Measurements from ENCODE around the gene SLC35F3. TPM values are rescaled to one million over a fixed set of nuclear protein-coding genes. Genes with fewer than 3 reads are reported as not detected.
A peak's percentile ranks its signal among the peaks of the same experiment; 100 is the strongest.

The SLC35F3 gene
- total RNA-seq, 1 experiment from 2014 or later = 19.1 TPM

DNA sequence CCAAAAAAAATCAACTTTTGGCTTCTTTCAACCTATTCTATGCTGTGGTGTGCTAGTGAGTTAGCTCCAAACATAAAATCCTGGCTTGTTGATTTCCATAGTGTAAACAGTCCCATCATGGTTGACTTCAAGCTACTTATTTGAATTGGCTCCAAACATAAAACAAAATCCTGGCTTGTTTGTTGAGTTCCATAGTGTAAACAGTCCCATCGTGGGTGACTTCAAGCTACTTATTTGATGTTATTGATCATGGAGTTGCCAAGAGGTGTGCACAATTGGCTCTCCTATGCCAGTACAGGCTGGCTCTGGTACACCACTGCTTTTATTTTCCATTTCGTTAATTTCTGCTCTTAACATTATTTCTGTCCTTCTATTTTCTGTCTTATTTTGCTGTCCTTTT, 466.9 kb downstream of the SLC35F3 start:
- no peaks in the 10 kb centered on the region for H3K9me3 ChIP-seq (ENCODE audit: control insufficient read depth, insufficient read depth, low read depth, low read length)
- peaks cover 7% of the 10 kb centered on the region for H3K4me1 ChIP-seq (ENCODE audit: control insufficient read depth, insufficient read depth, low read length)
- in situ Hi-C loops (cut with HindIII; ENCODE audit: low pct_unique_long_range_greater_than_20kb, low sequenced_read_pairs) = no loop called here
- H3K27me3 ChIP-seq (ENCODE audit: control insufficient read depth, insufficient read depth, low read length) = no peaks in the 10 kb centered on the region
- TF ChIP-seq SIN3A (IDR thresholded peaks at IDR 0.05; ENCODE audit: borderline replicate concordance, insufficient read depth, low read depth, low read length) = no peak
- no peak for TF ChIP-seq TCF7L2 (IDR thresholded peaks at IDR 0.05; ENCODE audit: low read depth, low read length)
- no peak for TF ChIP-seq POLR2AphosphoS5 (IDR thresholded peaks at IDR 0.05; ENCODE audit: low read depth, low read length)
- TF ChIP-seq, protein P1, sequence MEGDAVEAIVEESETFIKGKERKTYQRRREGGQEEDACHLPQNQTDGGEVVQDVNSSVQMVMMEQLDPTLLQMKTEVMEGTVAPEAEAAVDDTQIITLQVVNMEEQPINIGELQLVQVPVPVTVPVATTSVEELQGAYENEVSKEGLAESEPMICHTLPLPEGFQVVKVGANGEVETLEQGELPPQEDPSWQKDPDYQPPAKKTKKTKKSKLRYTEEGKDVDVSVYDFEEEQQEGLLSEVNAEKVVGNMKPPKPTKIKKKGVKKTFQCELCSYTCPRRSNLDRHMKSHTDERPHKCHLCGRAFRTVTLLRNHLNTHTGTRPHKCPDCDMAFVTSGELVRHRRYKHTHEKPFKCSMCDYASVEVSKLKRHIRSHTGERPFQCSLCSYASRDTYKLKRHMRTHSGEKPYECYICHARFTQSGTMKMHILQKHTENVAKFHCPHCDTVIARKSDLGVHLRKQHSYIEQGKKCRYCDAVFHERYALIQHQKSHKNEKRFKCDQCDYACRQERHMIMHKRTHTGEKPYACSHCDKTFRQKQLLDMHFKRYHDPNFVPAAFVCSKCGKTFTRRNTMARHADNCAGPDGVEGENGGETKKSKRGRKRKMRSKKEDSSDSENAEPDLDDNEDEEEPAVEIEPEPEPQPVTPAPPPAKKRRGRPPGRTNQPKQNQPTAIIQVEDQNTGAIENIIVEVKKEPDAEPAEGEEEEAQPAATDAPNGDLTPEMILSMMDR (IDR thresholded peaks at IDR 0.05) = no peak
- TF ChIP-seq, protein P2, sequence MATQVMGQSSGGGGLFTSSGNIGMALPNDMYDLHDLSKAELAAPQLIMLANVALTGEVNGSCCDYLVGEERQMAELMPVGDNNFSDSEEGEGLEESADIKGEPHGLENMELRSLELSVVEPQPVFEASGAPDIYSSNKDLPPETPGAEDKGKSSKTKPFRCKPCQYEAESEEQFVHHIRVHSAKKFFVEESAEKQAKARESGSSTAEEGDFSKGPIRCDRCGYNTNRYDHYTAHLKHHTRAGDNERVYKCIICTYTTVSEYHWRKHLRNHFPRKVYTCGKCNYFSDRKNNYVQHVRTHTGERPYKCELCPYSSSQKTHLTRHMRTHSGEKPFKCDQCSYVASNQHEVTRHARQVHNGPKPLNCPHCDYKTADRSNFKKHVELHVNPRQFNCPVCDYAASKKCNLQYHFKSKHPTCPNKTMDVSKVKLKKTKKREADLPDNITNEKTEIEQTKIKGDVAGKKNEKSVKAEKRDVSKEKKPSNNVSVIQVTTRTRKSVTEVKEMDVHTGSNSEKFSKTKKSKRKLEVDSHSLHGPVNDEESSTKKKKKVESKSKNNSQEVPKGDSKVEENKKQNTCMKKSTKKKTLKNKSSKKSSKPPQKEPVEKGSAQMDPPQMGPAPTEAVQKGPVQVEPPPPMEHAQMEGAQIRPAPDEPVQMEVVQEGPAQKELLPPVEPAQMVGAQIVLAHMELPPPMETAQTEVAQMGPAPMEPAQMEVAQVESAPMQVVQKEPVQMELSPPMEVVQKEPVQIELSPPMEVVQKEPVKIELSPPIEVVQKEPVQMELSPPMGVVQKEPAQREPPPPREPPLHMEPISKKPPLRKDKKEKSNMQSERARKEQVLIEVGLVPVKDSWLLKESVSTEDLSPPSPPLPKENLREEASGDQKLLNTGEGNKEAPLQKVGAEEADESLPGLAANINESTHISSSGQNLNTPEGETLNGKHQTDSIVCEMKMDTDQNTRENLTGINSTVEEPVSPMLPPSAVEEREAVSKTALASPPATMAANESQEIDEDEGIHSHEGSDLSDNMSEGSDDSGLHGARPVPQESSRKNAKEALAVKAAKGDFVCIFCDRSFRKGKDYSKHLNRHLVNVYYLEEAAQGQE (IDR thresholded peaks at IDR 0.05; ENCODE audit: insufficient read depth in 1 of 2, low read depth in 2 of 2, low read length in 1 of 2) = no peak
- H3K4me3 ChIP-seq (ENCODE audit: low read depth in 2 of 2, low read length in 2 of 2) = no peak overlapping the region
- POLR2A ChIA-PET = no interaction called here
- DNase-seq (ENCODE audit: low read depth, low spot score) = no peak
- H3K27ac ChIP-seq (ENCODE audit: low read length) = no peak overlapping the region
- CTCF ChIA-PET = interaction anchor here (0.6 kb wide), 1 partner anchor 417 kb away, joined by 9 read pairs; no protein-coding TSS in a partner anchor
- BruUV-seq (replicated peaks) = no TSS peak
- peaks cover 6% of the 10 kb centered on the region; the same call in 1 of the 2 replicates for H3K36me3 ChIP-seq (ENCODE audit: control insufficient read depth, insufficient read depth, low read length)
- intact Hi-C loops (cut with micrococcal nuclease; ENCODE audit: unreplicated experiment) = no loop called here
- no peak for ATAC-seq

DNA sequence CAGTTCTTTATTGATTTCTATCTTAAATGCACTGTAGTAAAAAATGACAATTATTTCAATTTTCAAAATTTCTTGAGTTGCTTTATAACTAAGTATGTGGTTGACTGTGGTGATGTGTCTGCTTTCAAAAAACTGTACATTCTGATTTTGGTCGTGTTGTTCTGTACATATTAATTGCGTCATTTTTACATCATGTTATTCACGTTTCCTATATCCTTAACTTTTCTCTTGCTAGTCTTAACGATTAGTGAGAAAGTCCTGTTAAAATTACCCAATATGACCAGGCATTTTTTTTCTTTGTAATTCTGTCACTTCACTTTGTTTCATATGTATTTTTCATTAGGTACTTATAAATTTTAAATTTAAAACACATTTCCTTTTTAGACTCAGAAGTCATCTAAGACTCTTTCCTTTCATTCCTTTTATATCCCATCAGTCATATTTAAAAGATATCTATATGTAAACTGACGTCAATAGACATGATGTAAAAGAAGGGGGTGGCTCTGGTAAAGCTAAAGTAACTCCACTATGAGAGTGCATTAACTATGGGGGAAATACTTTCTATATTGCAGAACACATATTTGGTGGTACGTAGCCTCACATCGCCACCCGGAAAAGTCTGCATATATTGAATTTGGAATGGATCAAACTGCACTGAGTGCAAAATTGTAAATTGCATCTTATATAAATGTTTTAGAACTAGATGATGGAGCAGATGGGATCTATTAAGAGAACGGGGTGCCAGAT, 467.7 kb downstream of the SLC35F3 start:
- TF ChIP-seq, protein P1 (IDR thresholded peaks at IDR 0.05) = no peak
- TF ChIP-seq TCF7L2 (IDR thresholded peaks at IDR 0.05; ENCODE audit: low read depth, low read length) (no peak), SIN3A (IDR thresholded peaks at IDR 0.05; ENCODE audit: borderline replicate concordance, insufficient read depth, low read depth, low read length) (no peak), POLR2AphosphoS5 (IDR thresholded peaks at IDR 0.05; ENCODE audit: low read depth, low read length) (no peak)
- TF ChIP-seq, protein P2 (IDR thresholded peaks at IDR 0.05; ENCODE audit: insufficient read depth in 1 of 2, low read depth in 2 of 2, low read length in 1 of 2) = no peak
- CTCF ChIA-PET = no interaction called here
- Histone ChIP-seq H3K9me3 (ENCODE audit: control insufficient read depth, insufficient read depth, low read depth, low read length) (no peaks in the 10 kb centered on the region), H3K27ac (ENCODE audit: low read length) (peak overlapping the region; percentile 99), H3K36me3 (ENCODE audit: control insufficient read depth, insufficient read depth, low read length) (peaks cover 6% of the 10 kb centered on the region; the same call in 1 of the 2 replicates), H3K27me3 (ENCODE audit: control insufficient read depth, insufficient read depth, low read length) (no peaks in the 10 kb centered on the region), H3K4me3 (ENCODE audit: low read depth in 2 of 2, low read length in 2 of 2) (peak overlapping the region; percentile 94 to 97), H3K4me1 (ENCODE audit: control insufficient read depth, insufficient read depth, low read length) (peaks cover 7% of the 10 kb centered on the region)
- in situ Hi-C loops (cut with HindIII; ENCODE audit: low pct_unique_long_range_greater_than_20kb, low sequenced_read_pairs) = no loop called here
- no TSS peak for BruUV-seq (replicated peaks)
- POLR2A ChIA-PET = no interaction called here
- intact Hi-C loops (cut with micrococcal nuclease; ENCODE audit: unreplicated experiment) = no loop called here
- no peak for DNase-seq (ENCODE audit: low read depth, low spot score)
- no peak for ATAC-seq
